Activated naive CD8-positive, alpha-beta T cell treated with anti-CD3 and anti-CD28 coated beads, Interleukin-2, amount 50 U/mL, for 24 hours (primary cell): ENCODE measurements around the gene NOL4L.
"Not testable (repeated sequence)": the region's sequence is repeated elsewhere in the genome, so short reads cannot be mapped to it uniquely, and the experiment has no call there.

Source experiments
- ATAC-seq: fragments of 150-1000 bp; cut with Tn5 transposase; one replicate; pipeline ENCODE4 v1.10.0; 2021
- DNase-seq: peaks from one replicate; pipeline ENCODE4 v3.0.0; 2021
- H3K27ac Mint-ChIP-seq: one replicate; pipeline ENCODE4 v1.8.0; 2021; ENCODE audit warnings: mild to moderate bottlenecking, mixed read lengths
- H3K27me3 Mint-ChIP-seq: one replicate; pipeline ENCODE4 v1.8.0; 2021; ENCODE audit warnings: mixed read lengths
- H3K36me3 Mint-ChIP-seq: one replicate; pipeline ENCODE4 v1.8.0; 2021; ENCODE audit warnings: low read depth, mixed read lengths
- H3K4me1 Mint-ChIP-seq: one replicate; pipeline ENCODE4 v1.8.0; 2021; ENCODE audit warnings: mixed read lengths
- H3K4me3 Mint-ChIP-seq: one replicate; pipeline ENCODE4 v1.8.0; 2021; ENCODE audit warnings: mild to moderate bottlenecking, moderate library complexity, mixed read lengths
- H3K9me3 Mint-ChIP-seq: one replicate; pipeline ENCODE4 v1.8.0; 2021; ENCODE audit warnings: mixed read lengths

NOL4L gene

DNA sequence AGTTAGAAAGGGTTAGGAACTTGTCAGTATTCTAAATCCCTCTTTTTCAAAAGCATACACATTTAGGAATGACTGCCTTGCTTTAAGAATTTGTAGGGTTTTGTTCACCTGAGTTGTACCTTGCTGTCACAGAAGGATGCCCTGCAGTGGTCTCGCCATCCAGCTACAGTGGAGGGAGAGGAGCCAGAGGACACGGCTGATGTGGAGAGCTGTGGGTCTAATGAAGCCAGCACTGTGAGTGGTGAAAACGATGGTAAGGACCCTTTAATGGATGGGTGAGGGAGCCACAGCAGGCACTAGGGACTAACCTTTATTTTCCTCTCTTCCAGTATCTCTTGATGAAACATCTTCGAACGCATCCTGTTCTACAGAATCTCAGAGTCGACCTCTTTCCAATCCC, 157.1 kb downstream of the NOL4L start:
- ATAC-seq, result no peak
- peaks cover 55% of the 10 kb centered on the region for H3K36me3 Mint-ChIP-seq
- H3K27me3 Mint-ChIP-seq, result no peaks in the 10 kb centered on the region
- no peak overlapping the region for H3K27ac Mint-ChIP-seq
- H3K4me3 Mint-ChIP-seq, result no peak overlapping the region
- H3K4me1 Mint-ChIP-seq, result no peaks in the 10 kb centered on the region
- DNase-seq, result no peak
- no peaks in the 10 kb centered on the region for H3K9me3 Mint-ChIP-seq

DNA sequence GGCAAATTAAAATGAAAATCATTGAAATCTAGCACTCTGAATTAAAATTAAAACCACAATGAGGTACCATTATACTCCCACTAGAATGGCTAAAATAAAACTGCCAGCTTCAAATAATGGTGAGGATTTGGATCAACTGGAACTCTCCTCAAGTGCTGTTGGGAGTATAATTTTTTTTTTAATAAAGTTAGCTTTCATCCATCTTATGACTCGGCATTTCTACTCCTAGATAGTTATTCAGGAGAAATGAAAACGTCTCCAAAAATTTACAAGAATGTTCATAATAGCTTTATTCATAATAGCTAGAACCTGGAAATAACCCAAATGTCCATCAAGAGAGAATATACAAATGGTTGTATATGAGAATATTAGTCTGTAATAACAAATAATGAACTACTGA, 163.8 kb downstream of the NOL4L start:
- Mint-ChIP-seq H3K9me3 (no peaks in the 10 kb centered on the region), H3K27me3 (no peaks in the 10 kb centered on the region), H3K4me1 (peaks cover 27% of the 10 kb centered on the region), H3K4me3 (no peak overlapping the region), H3K27ac (no peak overlapping the region), H3K36me3 (peaks cover 22% of the 10 kb centered on the region)
- no peak for ATAC-seq
- DNase-seq, result no peak

DNA sequence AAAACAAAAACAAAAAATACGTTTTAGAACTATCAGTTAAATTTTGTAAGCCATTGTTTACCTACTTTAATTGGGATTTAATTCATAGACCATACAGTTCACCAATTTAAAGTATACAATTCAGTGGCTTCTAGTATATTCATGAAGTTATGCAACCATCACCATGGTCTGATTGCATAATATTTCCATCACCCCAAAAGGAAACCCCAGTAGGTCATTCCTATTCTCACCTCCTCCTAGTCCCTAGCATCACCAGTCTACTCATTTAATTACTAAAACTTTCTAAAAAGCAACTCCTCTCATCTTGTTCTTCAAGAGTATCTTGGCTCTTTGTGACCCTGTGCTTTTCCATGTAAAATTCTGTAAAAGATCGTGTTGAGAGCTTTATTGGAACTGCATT, 166.8 kb downstream of the NOL4L start:
- H3K27ac Mint-ChIP-seq, result no peak overlapping the region
- no peak for ATAC-seq

DNA sequence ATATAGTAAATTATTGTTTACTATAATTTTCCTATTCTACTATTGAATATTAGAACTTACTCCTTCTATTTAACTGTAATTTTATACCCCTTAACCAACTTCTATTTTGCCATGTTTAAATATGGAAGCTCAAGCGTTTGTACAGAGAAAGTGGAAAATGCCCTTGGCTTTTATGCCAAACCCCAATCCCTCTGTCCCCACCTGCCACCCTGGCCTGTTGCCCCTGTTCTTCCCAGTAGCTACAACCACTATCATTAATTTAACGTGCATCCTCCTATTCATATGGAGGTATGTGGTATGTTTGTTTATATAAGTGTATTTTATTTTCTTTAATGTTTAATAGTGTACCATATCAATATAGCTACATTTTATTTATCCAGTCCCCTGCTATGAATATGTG, 168.9 kb downstream of the NOL4L start:
- DNase-seq (no peak), ATAC-seq (no peak)
- Mint-ChIP-seq H3K4me3 (no peak overlapping the region), H3K9me3 (no peaks in the 10 kb centered on the region), H3K27me3 (no peaks in the 10 kb centered on the region), H3K27ac (no peak overlapping the region), H3K36me3 (peaks cover 30% of the 10 kb centered on the region), H3K4me1 (peaks cover 63% of the 10 kb centered on the region)

More for the DNA sequence above, 166.8 kb downstream of the NOL4L start:
- Mint-ChIP-seq H3K27me3 (no peaks in the 10 kb centered on the region), H3K9me3 (no peaks in the 10 kb centered on the region), H3K36me3 (peaks cover 28% of the 10 kb centered on the region), H3K4me1 (peaks cover 48% of the 10 kb centered on the region), H3K4me3 (no peak overlapping the region)
- DNase-seq, result no peak

DNA sequence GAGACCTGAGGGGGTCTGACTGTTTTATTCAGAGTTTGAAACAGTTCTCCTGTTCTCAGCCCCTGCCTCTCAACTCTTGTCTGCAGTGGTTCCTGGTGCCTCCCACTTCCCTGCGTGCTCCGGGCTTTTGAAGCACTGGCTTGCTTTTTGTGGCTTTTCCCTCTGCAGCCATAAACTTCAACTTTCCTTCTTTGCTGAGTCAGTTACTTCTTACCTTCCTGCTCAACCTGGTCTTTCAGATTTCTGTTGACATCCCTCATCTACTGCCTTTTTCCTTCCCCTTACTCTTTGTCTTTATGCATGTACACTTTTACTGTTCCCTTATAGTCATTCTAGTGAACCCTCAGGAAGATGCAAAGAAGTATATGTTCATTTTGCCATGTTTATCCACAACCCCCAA, 169.6 kb downstream of the NOL4L start:
- no peaks in the 10 kb centered on the region for H3K9me3 Mint-ChIP-seq
- no peak overlapping the region for H3K4me3 Mint-ChIP-seq
- no peaks in the 10 kb centered on the region for H3K27me3 Mint-ChIP-seq
- H3K36me3 Mint-ChIP-seq, result peaks cover 28% of the 10 kb centered on the region
- H3K4me1 Mint-ChIP-seq, result peaks cover 63% of the 10 kb centered on the region
- ATAC-seq, result no peak
- peak overlapping the region; percentile 59 for H3K27ac Mint-ChIP-seq
- no peak for DNase-seq

DNA sequence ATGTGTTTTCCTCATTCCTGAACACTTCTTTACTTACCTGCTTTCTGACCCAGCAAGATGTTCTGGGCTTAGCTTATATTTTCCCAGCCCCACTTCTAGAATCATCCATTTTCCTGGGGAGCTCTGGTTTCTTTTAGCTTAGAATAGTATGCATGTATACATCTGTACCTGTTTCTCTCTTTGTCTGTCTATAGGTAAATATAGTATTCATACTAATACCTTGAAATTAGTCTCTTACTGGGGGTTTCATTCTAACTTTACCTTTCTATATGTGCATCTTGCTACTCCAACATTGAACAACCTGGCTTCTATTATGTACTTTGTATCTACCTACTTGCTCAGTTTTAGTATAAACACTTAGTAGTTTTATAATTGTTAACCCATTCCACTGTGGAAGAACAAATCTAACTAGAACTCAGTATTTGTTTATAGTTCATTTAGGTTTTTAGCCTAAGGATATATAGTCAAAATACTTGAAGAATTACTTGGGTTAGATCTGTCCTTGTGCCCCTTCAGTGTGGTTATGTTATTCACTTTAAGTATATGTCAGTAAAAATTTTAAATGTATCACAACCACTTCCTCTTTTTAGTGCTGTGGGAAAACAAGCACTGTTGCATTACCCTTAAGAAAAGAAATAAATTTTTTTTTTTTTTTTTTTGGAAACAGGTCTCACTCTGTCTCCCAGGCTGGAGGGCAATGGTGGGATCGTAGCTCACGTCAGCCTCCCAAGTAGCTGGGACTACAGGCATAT, 173.0 kb downstream of the NOL4L start:
- H3K4me1 Mint-ChIP-seq, result peaks cover 70% of the 10 kb centered on the region
- no peaks in the 10 kb centered on the region for H3K9me3 Mint-ChIP-seq
- no peak overlapping the region for H3K4me3 Mint-ChIP-seq

DNA sequence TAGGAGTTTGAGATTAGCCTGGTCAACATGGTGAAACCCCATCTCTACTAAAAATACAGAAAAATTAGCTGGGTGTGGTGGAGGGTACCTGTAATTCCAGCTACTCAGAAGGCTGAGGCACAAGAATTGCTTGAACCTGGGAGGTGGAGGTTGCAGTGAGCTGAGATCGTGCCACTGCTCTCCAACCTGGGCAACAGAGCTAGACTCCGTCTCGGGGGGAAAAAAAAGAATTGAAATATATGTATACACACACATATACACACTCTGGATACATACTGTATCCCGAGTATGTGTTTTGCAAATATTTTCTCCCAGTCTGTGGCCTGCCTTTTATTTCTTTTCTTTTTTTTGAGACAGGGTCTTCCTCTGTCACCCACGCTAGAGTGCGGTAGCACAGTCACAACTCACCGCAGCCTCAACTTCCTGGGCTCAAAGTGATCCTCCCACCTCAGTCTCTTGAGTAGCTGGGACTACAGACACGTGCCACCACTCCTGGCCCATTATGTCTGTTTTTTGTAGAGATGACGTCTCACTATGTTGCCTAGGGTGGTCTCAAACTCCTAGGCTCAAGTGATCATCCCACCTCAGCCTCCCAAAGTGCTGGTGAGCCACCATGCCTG, 177.9 kb downstream of the NOL4L start:
- not testable (repeated sequence) for H3K27me3 Mint-ChIP-seq, H3K9me3 Mint-ChIP-seq
- Mint-ChIP-seq H3K27ac (peak overlapping the region; percentile 90), H3K4me3 (peak overlapping the region; percentile 68), H3K4me1 (peaks cover 61% of the 10 kb centered on the region), H3K36me3 (peaks cover 29% of the 10 kb centered on the region)
- DNase-seq (peak; percentile 67), ATAC-seq (peak; percentile 95)

More for the DNA sequence above, 173.0 kb downstream of the NOL4L start:
- H3K36me3 Mint-ChIP-seq, result peaks cover 37% of the 10 kb centered on the region
- H3K27ac Mint-ChIP-seq, result peak overlapping the region; percentile 23
- H3K27me3 Mint-ChIP-seq, result no peaks in the 10 kb centered on the region
- ATAC-seq (no peak), DNase-seq (no peak)

DNA sequence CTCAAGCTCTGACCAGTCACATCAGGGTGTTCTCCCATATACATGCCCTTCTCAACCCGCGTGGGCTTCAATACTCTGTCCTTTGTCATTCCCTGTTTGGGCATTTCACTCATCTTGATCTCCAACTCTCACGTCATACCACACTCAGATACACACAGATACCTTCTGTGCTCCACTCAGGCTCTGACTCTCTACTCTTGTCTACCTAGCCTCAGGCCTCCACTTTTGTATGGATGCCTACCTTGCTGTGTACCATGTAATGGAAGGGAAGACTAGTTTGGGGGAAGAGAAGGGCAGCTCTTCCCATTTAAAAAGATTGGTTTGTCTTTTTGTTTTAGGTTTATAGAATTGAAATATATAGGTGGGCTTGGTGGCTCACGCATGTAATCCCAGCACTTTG, 178.4 kb downstream of the NOL4L start:
- peak overlapping the region; percentile 8 for H3K4me3 Mint-ChIP-seq
- H3K9me3 Mint-ChIP-seq, result no peaks in the 10 kb centered on the region
- ATAC-seq, result peak; percentile 34
- H3K4me1 Mint-ChIP-seq, result peaks cover 55% of the 10 kb centered on the region
- H3K36me3 Mint-ChIP-seq, result peaks cover 29% of the 10 kb centered on the region
- H3K27ac Mint-ChIP-seq, result peak overlapping the region; percentile 90
- H3K27me3 Mint-ChIP-seq, result no peaks in the 10 kb centered on the region
- no peak for DNase-seq

DNA sequence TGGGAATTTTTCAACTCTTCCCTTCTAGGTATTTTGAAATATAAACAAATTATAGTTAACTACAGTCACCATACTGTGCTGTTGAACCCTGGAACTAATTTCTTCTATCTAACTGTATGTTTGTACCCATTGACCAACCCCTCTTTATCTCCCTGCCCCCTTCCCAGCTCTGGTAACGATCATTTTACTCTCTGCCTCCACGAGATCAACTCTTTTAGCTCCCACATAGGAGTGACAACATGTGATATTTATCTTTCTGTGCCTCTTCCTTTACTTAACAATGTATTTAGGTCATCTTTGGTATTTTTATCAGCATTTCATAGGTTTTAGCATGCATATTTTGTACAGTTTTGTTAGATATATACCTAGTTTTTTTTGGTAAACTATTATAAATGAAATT, 181.1 kb downstream of the NOL4L start:
- no peak overlapping the region for H3K4me3 Mint-ChIP-seq
- peaks cover 53% of the 10 kb centered on the region for H3K4me1 Mint-ChIP-seq
- no peaks in the 10 kb centered on the region for H3K9me3 Mint-ChIP-seq
- no peaks in the 10 kb centered on the region for H3K27me3 Mint-ChIP-seq
- H3K27ac Mint-ChIP-seq, result no peak overlapping the region
- ATAC-seq (no peak), DNase-seq (no peak)
- peaks cover 48% of the 10 kb centered on the region for H3K36me3 Mint-ChIP-seq

DNA sequence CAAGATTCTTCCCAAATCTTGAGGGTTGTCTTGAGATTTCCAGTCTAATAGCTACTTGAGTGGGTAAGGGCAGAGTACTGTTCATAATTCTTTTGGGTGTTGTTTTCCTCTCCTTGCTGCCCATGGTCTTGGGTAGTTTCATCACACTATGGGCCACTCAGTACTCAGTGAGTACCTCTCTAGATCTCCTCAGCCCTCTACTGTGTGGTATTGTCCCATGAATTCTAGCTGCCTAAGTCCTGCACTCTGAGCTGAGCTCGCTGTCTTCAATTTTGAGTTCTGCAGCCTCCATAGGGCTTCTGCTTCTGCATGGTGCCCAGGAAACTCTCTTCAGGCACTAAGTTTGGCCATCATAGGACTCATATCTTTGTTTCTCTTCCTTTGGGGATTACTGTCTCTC, 184.7 kb downstream of the NOL4L start:
- ATAC-seq, result no peak
- Mint-ChIP-seq H3K36me3 (peaks cover 45% of the 10 kb centered on the region), H3K27ac (no peak overlapping the region), H3K4me3 (no peak overlapping the region), H3K4me1 (peaks cover 32% of the 10 kb centered on the region), H3K9me3 (peaks cover 2% of the 10 kb centered on the region), H3K27me3 (no peaks in the 10 kb centered on the region)
- DNase-seq, result no peak

DNA sequence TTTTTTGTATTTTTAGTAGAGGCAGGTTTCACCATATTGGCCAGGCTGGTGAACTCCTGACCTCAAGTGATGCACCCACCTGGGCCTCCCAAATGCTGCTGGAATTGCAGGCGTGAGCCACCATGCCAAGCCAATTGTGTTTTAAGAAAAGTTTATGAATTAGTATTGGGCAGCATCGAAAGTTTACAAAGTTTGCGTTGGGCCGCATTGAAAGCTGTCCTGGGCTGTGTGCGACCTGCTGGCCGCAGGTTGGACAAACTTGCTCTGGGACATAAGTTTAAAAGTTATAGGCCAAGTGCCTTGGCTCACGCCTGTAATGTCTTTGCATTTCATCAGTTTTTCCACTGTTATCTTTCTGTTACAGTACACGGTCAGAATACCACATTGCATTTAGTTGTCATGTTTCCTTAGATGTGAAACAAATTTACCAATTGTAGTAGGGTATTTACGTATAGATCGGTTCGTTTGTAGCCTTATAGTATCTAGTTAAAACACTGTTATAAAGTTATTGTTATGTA, 187.5 kb downstream of the NOL4L start:
- H3K4me3 Mint-ChIP-seq, result no peak overlapping the region
- H3K27ac Mint-ChIP-seq, result peak overlapping the region; percentile 3
- DNase-seq, result no peak
- H3K36me3 Mint-ChIP-seq, result peaks cover 63% of the 10 kb centered on the region
- H3K9me3 Mint-ChIP-seq, result peaks cover 8% of the 10 kb centered on the region
- H3K4me1 Mint-ChIP-seq, result peaks cover 31% of the 10 kb centered on the region
- H3K27me3 Mint-ChIP-seq, result no peaks in the 10 kb centered on the region
- ATAC-seq, result peak; percentile 33

DNA sequence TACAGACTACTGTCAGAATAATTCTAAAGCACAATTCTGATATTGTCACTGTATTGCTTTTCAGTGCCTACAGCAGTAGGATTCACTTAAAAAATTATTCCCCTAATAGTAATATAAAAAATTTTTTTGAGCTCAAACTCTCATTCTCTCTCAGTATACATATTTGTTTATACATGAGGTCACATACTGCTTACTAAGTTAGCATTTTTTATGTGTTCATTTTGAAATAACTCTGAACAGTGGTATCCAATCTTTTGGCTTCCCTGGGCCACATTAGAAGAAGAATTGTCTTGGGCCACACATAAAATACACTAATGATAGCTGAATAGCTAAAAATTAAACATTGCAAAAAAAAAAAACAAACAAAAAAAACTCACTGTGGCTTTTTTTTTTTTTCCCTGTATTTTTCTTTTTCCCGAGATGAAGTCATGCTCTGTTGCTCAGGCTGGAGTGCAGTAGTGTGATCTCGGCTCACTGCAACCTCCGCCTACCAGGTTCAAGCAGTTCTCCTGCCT, 188.4 kb downstream of the NOL4L start:
- Mint-ChIP-seq H3K36me3 (peaks cover 62% of the 10 kb centered on the region), H3K4me3 (no peak overlapping the region), H3K9me3 (peaks cover 8% of the 10 kb centered on the region), H3K27ac (no peak overlapping the region), H3K27me3 (no peaks in the 10 kb centered on the region), H3K4me1 (peaks cover 34% of the 10 kb centered on the region)
- no peak for DNase-seq
- ATAC-seq, result no peak

DNA sequence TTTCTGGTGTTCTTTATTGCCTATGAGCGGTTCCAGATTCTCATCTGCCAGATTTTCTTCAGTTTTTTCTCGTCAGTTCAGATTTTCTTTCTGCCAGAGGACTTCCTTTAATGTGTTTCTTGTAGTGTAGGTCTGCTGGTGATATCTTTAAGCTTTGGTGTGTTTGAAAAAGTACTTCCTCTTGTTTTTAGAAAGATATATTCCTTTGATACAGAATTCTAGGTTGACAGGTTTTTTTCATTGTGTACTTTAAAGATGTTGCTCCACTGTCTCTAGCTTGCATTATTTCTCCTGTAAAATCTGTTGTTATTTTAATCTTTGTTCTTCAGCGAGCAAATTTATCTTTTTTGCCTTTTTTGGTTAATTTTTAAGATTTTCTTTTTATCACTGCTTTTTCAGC, 190.1 kb downstream of the NOL4L start:
- ATAC-seq, result no peak
- Mint-ChIP-seq H3K36me3 (peaks cover 62% of the 10 kb centered on the region), H3K4me3 (no peak overlapping the region), H3K27me3 (no peaks in the 10 kb centered on the region), H3K4me1 (peaks cover 27% of the 10 kb centered on the region), H3K27ac (no peak overlapping the region), H3K9me3 (peaks cover 8% of the 10 kb centered on the region)
- DNase-seq, result no peak
